Trophoblast cell (in vitro differentiated cells and primary cell): ENCODE results near the gene CBLN4.

ENCODE experiments used
- DNase-seq, 2 donors: peaks; one replicate each; pipeline ENCODE4 v3.0.0-alpha.2; 2016
- H2AFZ ChIP-seq: 2 replicates; pipeline ENCODE4 v1.6.1; 2013; ENCODE audit warnings: low read length, moderate library complexity, mild to moderate bottlenecking; ENCODE audit not compliant: insufficient read depth, poor library complexity
- H2AK5ac ChIP-seq: 2 replicates; pipeline ENCODE4 v1.6.1; 2013; ENCODE audit warnings: mild to moderate bottlenecking, low read length
- H2BK120ac ChIP-seq: 2 replicates; pipeline ENCODE4 v1.6.1; 2013; ENCODE audit warnings: low read length, mild to moderate bottlenecking, moderate library complexity; ENCODE audit not compliant: insufficient read depth, poor library complexity
- H2BK12ac ChIP-seq: 2 replicates; pipeline ENCODE4 v1.6.1; 2013; ENCODE audit warnings: mild to moderate bottlenecking, low read length, moderate library complexity
- H2BK5ac ChIP-seq: 2 replicates; pipeline ENCODE4 v1.6.1; 2013; ENCODE audit warnings: low read length, low read depth, moderate library complexity, mild to moderate bottlenecking; ENCODE audit not compliant: poor library complexity
- H3K14ac ChIP-seq: 2 replicates; pipeline ENCODE4 v1.6.1; 2013; ENCODE audit warnings: mild to moderate bottlenecking, low read length
- H3K18ac ChIP-seq: 2 replicates; pipeline ENCODE4 v1.6.1; 2013; ENCODE audit warnings: mild to moderate bottlenecking, low read length
- H3K23ac ChIP-seq: 2 replicates; pipeline ENCODE4 v1.6.1; 2013; ENCODE audit warnings: low read length
- H3K27ac ChIP-seq: 2 replicates; pipeline ENCODE4 v1.5.1; 2013; ENCODE audit warnings: low read depth, mild to moderate bottlenecking, inconsistent platforms, low read length, moderate library complexity
- H3K27me3 ChIP-seq: 2 replicates; pipeline ENCODE4 v1.6.1; 2013; ENCODE audit warnings: inconsistent platforms, mild to moderate bottlenecking, low read length, moderate library complexity; ENCODE audit not compliant: insufficient read depth
- H3K36me3 ChIP-seq, 2 experiments: 1 replicate in 1 of 2; 2 replicates in 1 of 2; pipeline ENCODE4 v1.6.1; 2013; ENCODE audit warnings: low read length in 2 of 2, mild to moderate bottlenecking in 2 of 2, moderate library complexity in 1 of 2; ENCODE audit not compliant: insufficient read depth in 2 of 2, control insufficient read depth in 1 of 2
- H3K4ac ChIP-seq: 2 replicates; pipeline ENCODE4 v1.6.1; 2013; ENCODE audit warnings: low read depth, mild to moderate bottlenecking, low read length, moderate library complexity
- H3K4me1 ChIP-seq, 2 experiments: 1 replicate in 1 of 2; 2 replicates in 1 of 2; pipeline ENCODE4 v1.6.1; 2013; ENCODE audit warnings: low read length in 2 of 2, mild to moderate bottlenecking in 2 of 2, moderate library complexity in 1 of 2; ENCODE audit not compliant: insufficient read depth in 2 of 2, control insufficient read depth in 1 of 2
- H3K4me2 ChIP-seq: 2 replicates; pipeline ENCODE4 v1.6.1; 2013; ENCODE audit warnings: inconsistent platforms, mild to moderate bottlenecking, low read length, moderate library complexity
- H3K4me3 ChIP-seq: 2 replicates; pipeline ENCODE4 v1.5.1; 2013; ENCODE audit warnings: mild to moderate bottlenecking, low read depth, low read length, inconsistent platforms
- H3K79me1 ChIP-seq: one replicate; pipeline ENCODE4 v1.6.1; 2013; ENCODE audit warnings: low read length
- H3K79me2 ChIP-seq: 2 replicates; pipeline ENCODE4 v1.6.1; 2013; ENCODE audit warnings: low read length, mild to moderate bottlenecking; ENCODE audit not compliant: control insufficient read depth, insufficient read depth, poor library complexity
- H3K9ac ChIP-seq: 2 replicates; pipeline ENCODE4 v1.6.1; 2013; ENCODE audit warnings: mild to moderate bottlenecking, low read length
- H3K9me3 ChIP-seq: 2 replicates; pipeline ENCODE4 v1.6.1; 2013; ENCODE audit warnings: low read depth, mild to moderate bottlenecking, control low read depth, inconsistent platforms, low read length; ENCODE audit not compliant: insufficient read depth
- H4K12ac ChIP-seq: 2 replicates; pipeline ENCODE4 v1.6.1; 2013; ENCODE audit warnings: low read depth, mild to moderate bottlenecking, low read length, moderate library complexity
- H4K8ac ChIP-seq: 2 replicates; pipeline ENCODE4 v1.6.1; 2013; ENCODE audit warnings: low read depth, mild to moderate bottlenecking, low read length, moderate library complexity
- H4K91ac ChIP-seq: one replicate; pipeline ENCODE4 v1.6.1; 2013; ENCODE audit warnings: low read depth, mild to moderate bottlenecking, low read length, moderate library complexity
- WGBS: extraction: QIAGEN DNeasy Blood & Tissue Kit; methylation state at CpG from one replicate; pipeline ENCODE4 v1.1.7; 2013; ENCODE audit warnings: missing lambda C conversion rate; ENCODE audit not compliant: insufficient read length, insufficient coverage; ENCODE audit errors: extremely low coverage; 5-methylcytosine and 5-hydroxymethylcytosine counted together

The CBLN4 gene

DNA sequence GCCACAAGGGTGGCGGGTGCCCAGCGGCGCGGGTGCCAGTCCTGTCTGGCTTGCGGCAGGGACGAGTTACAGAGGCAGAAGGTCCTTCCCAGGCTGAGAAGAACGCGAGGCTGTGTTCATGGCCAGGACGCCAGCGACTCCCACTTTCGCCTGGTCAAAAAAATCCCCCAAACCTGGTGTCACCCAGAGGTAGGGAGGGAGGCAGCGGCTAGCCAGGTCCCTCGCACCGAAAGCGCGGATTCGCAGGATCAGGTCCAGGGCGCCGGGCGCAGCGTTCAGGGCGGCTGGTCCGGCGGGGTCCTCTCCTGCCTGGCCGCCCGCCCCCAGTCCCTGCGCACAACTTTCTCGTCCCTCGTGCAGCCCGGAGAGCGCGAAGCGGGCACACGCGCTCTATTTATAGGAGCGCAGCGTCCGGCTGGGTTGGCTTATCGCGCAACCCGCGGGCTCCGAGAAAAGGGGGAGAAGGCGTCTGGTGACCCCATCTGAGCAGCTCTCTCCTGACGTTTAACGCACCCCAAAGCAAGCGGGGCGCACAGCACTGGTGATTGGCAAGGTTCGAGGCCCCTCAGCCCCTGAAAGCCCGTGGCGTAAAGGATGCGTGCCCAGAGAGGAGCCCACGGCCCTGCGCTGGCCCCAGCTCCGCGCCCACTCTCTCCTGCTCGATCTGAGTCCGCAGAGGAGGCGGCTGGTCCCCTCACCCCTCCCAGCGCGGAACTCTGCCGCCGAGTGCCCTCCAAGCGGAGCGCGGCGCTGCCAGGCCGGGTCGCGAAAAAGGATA is 519 bp downstream of the CBLN4 start:
- Histone ChIP-seq H3K79me1 (no peaks in the 10 kb centered on the region), H3K4ac (no peak overlapping the region), H3K23ac (no peak overlapping the region), H2AK5ac (no peak overlapping the region), H2BK5ac (no peak overlapping the region), H3K9ac (no peak overlapping the region), H4K8ac (no peak overlapping the region), H3K27ac (no peak overlapping the region), H3K4me3 (no peak overlapping the region), H2BK12ac (no peak overlapping the region), H2BK120ac (no peak overlapping the region), H3K4me2 (peak overlapping the region; percentile 35), H3K18ac (no peak overlapping the region), H3K79me2 (no peaks in the 10 kb centered on the region), H3K36me3 (no peaks in the 10 kb centered on the region), H4K12ac (no peak overlapping the region), H3K9me3 (peaks cover 12% of the 10 kb centered on the region), H4K91ac (no peak overlapping the region), H2AFZ (no peak overlapping the region), H3K27me3 (peaks cover 42% of the 10 kb centered on the region), H3K4me1 (no peaks in the 10 kb centered on the region), H3K14ac (no peak overlapping the region)
- DNase-seq, result no peak
- no CpG with 5 or more reads among the region's 70 CpGs for WGBS

DNA sequence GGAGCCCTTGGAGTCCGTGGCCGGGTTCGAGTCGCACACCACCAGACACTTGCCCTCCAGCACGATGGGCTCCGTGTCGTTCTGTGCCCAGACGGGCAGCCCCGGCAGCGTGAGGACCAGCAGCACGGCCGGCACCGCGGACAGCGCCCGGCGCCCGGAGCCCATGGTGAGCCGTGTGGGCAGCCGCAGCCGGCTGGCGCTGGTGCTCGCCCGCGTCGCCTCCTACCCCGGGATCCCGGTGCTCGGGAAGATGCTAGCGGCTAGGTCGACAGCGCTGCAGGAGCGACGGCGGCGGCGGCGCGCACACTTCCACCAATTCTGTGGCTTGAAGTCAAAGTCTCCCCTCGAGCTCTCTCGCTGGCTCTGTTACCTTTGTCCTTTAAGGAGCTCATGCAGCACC is 1.3 kb downstream of the CBLN4 start:
- no peak overlapping the region for H3K4me3 ChIP-seq
- no peak overlapping the region for H2AK5ac ChIP-seq
- DNase-seq, result no peak
- no CpG with 5 or more reads among the region's 41 CpGs for WGBS
- no peak overlapping the region for H2BK5ac ChIP-seq
- H4K8ac ChIP-seq, result no peak overlapping the region
- H3K4me1 ChIP-seq, result no peaks in the 10 kb centered on the region
- H4K12ac ChIP-seq, result no peak overlapping the region
- no peak overlapping the region for H3K4me2 ChIP-seq
- H3K79me2 ChIP-seq, result no peaks in the 10 kb centered on the region
- H3K14ac ChIP-seq, result no peak overlapping the region
- peaks cover 12% of the 10 kb centered on the region for H3K9me3 ChIP-seq
- H3K18ac ChIP-seq, result no peak overlapping the region
- H3K4ac ChIP-seq, result no peak overlapping the region
- no peak overlapping the region for H4K91ac ChIP-seq
- H3K27me3 ChIP-seq, result peaks cover 42% of the 10 kb centered on the region
- H2BK120ac ChIP-seq, result no peak overlapping the region
- no peaks in the 10 kb centered on the region for H3K79me1 ChIP-seq
- no peaks in the 10 kb centered on the region for H3K36me3 ChIP-seq
- H3K9ac ChIP-seq, result no peak overlapping the region
- no peak overlapping the region for H2BK12ac ChIP-seq
- no peak overlapping the region for H3K23ac ChIP-seq
- H2AFZ ChIP-seq, result no peak overlapping the region
- no peak overlapping the region for H3K27ac ChIP-seq

DNA sequence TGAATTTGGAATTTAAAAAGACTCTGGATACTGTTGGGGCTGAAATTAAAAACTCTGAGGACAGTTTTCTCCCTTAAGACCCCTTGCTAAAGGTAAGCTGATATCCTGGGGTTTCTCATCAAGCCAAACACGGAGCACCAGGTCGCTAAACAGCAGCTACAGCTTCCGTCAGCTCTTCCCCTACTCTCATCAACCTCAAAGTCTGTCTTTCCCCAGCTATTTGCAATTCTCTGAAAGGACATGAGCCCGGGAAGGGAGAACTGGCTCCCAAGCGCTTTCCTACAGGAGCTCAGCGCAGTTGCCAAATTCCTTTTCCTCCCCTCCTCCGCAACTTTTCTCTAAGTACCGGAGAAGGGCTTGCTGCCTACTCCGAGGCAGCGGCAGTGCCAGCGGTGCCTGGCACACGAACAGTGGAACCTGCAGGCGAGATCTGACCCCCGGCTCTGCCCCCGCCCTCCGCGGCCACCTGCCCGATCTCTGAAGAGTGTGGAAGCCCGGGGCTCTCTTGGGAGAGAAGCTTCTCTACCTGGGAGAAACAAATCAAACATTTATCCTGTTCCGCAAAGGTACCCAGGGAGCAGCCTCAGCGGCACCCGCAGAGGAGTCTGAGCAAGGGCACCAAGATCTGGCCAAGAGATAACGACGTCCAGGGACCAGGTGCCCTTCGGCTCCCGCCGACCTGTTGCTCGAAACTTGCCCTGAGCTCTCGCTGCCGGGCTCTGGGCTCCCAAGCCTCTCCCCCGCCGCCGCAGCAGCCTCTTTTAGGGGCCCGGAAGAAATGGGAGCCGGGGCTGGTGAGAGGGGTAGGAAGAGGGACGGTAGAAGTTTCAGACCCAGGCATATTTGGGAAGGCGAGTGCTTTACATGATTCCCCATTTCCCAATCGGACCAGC is 2.2 kb downstream of the CBLN4 start:
- Histone ChIP-seq H4K12ac (no peak overlapping the region), H2BK120ac (no peak overlapping the region), H2AFZ (no peak overlapping the region), H3K14ac (no peak overlapping the region), H2BK5ac (no peak overlapping the region), H4K8ac (no peak overlapping the region), H3K4ac (no peak overlapping the region), H3K9me3 (peaks cover 12% of the 10 kb centered on the region), H3K27me3 (peaks cover 42% of the 10 kb centered on the region), H2AK5ac (no peak overlapping the region), H3K23ac (no peak overlapping the region), H2BK12ac (no peak overlapping the region), H3K9ac (no peak overlapping the region), H3K79me1 (no peaks in the 10 kb centered on the region), H4K91ac (no peak overlapping the region), H3K4me2 (no peak overlapping the region), H3K4me3 (no peak overlapping the region), H3K27ac (no peak overlapping the region), H3K18ac (no peak overlapping the region), H3K4me1 (no peaks in the 10 kb centered on the region), H3K79me2 (no peaks in the 10 kb centered on the region), H3K36me3 (no peaks in the 10 kb centered on the region)
- DNase-seq, result no peak
- no CpG with 5 or more reads among the region's 38 CpGs for WGBS

DNA sequence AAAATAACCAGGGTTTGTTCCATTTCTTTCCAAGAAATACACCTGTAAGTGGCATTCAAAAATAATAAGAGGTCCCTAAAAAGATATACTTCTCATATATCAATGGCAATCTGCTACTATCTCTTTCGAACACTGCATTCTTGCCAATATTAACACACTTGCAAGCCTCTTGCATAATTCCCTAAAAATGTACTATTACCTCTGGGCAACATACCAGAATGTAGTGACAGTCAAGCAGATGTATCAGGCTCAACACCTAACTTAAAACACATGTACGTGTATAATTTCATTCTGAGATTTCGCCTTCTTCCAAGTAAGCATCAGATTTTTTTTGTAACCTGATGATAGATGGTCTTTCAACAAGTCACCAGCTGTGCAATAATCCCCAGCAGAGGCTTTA is 3.4 kb downstream of the CBLN4 start:
- Histone ChIP-seq H3K23ac (no peak overlapping the region), H3K79me2 (no peaks in the 10 kb centered on the region), H4K91ac (no peak overlapping the region), H3K4me2 (no peak overlapping the region), H3K4me3 (no peak overlapping the region), H3K27me3 (peaks cover 42% of the 10 kb centered on the region), H3K18ac (no peak overlapping the region), H3K9ac (no peak overlapping the region), H2BK12ac (no peak overlapping the region), H3K4me1 (no peaks in the 10 kb centered on the region), H3K4ac (no peak overlapping the region), H2BK120ac (no peak overlapping the region), H3K36me3 (no peaks in the 10 kb centered on the region), H4K8ac (no peak overlapping the region), H3K9me3 (peaks cover 12% of the 10 kb centered on the region), H3K27ac (no peak overlapping the region), H3K14ac (no peak overlapping the region), H4K12ac (no peak overlapping the region), H2BK5ac (no peak overlapping the region), H2AFZ (no peak overlapping the region), H2AK5ac (no peak overlapping the region), H3K79me1 (no peaks in the 10 kb centered on the region)
- no CpG with 5 or more reads among the region's 3 CpGs for WGBS
- no peak for DNase-seq
